Choroid plexus epithelial cell (primary cell): ENCODE data around the gene IL11.
"Not testable (repeated sequence)": the region's sequence is repeated elsewhere in the genome, so short reads cannot be mapped to it uniquely, and the experiment has no call there.

Experiments
- DNase-seq: peaks from one replicate; pipeline ENCODE4 v3.0.0-alpha.2; 2010; ENCODE audit warnings: low read depth
- H3K4me3 ChIP-seq: 2 replicates; pipeline ENCODE4 v1.5.1; 2011; ENCODE audit warnings: low read depth, mild to moderate bottlenecking, control low read depth, low read length, moderate library complexity
- TF ChIP-seq, protein P1 (sequence below): conservative IDR thresholded peaks from 2 replicates; pipeline ENCODE4 v1.5.1; 2011; ENCODE audit warnings: low read depth, mild to moderate bottlenecking, control low read depth, inconsistent platforms, low read length, moderate library complexity

The IL11 gene

DNA sequence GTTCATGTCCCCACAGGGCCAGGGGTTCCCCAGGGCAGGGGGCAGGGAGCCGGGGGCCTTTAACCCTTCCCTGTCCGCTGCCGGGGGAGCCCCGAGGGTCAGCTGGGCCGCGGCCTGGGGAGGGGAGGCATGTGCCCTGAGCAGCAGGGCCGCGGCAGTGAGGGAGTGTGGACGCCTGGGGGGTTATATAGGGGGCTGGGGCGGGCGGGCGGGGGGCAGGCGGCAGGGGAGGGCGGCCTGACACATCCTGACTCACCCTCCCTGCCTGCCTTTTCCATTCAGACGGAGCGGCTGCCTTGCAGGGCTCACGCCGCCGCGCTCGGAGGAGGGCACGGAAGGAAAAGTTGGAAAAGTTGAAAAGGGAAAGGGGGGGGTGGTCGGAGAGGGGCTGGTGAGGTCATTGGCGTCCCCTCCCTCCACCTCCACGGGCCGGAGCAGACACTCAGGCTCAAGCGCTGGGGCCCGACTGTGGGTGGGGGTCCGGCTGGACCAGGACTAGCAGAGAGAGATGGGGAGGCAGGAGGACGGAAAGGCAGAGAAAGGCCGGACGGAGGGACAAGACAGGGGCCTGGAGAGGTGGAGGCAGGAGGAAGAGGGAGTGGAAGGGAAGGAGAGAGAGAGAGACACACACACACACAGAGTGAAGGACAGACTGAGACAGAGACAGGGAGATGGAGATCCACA, at the start of gene IL11:
TSS of gene IL11 (minus strand) at position 159 of the 684 bp plus-strand sequence. CDS start at position 6, 153 bp downstream.
- H3K4me3 ChIP-seq, result peak within 1 kb of the TSS; percentile 65
- TF ChIP-seq, protein P1, sequence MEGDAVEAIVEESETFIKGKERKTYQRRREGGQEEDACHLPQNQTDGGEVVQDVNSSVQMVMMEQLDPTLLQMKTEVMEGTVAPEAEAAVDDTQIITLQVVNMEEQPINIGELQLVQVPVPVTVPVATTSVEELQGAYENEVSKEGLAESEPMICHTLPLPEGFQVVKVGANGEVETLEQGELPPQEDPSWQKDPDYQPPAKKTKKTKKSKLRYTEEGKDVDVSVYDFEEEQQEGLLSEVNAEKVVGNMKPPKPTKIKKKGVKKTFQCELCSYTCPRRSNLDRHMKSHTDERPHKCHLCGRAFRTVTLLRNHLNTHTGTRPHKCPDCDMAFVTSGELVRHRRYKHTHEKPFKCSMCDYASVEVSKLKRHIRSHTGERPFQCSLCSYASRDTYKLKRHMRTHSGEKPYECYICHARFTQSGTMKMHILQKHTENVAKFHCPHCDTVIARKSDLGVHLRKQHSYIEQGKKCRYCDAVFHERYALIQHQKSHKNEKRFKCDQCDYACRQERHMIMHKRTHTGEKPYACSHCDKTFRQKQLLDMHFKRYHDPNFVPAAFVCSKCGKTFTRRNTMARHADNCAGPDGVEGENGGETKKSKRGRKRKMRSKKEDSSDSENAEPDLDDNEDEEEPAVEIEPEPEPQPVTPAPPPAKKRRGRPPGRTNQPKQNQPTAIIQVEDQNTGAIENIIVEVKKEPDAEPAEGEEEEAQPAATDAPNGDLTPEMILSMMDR, result no peak
- DNase-seq, result no peak

DNA sequence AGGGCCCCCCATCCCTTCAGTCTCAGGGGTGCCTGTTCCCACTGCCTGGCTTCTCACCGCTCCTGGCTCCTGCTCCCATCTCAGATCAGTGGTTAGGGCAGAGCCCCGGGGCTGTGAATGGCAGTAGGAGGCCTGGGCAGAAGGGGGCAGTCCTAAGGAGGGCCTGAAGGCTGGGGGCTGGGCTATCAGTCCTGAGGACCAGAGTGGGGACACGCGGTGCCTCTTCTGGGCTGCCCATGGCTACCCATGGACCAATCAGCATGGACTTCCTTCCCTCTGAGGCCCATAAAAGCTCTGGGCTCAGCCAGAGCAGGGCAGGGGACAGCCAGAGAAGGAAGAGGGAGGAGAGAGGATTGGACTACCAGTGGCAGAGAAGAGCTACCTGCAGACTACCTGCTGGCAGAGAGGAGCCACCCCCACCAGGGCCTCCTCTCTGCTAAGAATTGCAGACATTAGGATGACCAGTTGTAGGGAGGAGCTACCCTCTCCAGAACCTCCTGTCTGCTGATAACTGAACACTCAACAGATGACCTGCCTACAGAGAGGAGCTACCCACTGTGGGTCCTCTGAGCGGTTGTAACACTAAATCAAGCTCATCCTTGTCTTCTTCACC, 49.5 kb upstream of the IL11 start:
- H3K4me3 ChIP-seq, result no peak overlapping the region
- no peak for DNase-seq
- TF ChIP-seq, protein P1, result no peak

DNA sequence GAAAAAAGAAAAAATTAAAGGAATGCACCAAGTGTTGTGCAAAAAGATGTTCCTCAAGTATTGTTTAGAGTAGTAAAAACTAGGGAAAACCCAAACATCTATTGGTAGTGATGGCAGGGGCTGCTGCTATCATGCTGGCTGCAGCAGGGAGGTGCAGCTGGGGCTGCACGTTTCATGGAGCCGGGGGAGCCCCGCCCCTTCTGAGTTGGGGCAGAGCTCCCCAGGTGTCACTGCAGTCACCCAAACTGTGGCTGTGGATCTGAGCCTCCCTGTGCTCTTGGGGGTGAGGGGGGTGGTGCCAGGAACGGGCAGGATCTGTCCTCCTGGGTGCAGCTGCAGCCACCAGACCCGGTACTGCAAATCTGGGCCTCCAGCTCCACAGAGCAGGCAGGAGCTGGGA, 48.8 kb upstream of the IL11 start:
- no peak for DNase-seq
- TF ChIP-seq, protein P1, result no peak
- H3K4me3 ChIP-seq, result no peak overlapping the region

DNA sequence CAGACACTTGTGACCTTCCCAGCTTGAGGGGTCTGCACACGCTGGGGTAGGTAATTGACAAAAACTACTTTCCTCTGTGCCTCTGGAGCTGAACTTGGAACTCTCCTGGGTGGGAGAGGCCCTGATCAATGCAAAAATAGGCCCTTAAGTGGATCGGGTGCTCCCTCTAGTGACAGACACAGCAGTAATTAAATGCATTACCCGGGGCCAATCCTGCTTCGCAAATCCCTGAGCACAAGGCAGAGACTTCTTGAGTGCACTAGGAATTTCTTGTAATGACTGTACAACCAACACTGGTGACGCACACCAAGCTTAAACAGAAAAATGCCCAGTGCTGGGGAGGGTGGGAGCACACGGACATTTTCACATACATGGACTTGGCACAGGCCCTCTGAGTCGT, 47.9 kb upstream of the IL11 start:
- DNase-seq, result peak; percentile 92

DNA sequence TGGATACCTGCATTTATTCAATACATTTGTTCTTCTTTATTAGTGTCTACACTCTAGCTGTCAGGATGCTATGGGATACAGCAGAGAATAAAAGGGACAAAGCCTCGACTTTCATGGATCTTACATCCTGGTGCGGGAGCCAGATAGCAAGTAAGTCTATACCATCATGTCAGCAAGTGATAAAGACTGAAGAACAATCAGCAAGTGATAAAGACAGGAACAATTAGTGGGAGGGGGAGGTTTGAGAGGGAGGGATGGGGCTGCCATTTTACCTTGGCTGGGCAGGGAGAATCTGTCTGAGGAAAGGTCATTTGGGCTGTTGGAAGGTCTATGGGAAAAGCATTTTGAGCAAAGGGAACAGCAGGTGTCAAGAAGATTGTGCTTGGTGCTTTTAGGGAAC, 39.9 kb upstream of the IL11 start:
- no peak overlapping the region for H3K4me3 ChIP-seq
- DNase-seq, result no peak
- TF ChIP-seq, protein P1, result no peak

More for the DNA sequence above, 47.9 kb upstream of the IL11 start:
- TF ChIP-seq, protein P1, result peak; percentile 91
- H3K4me3 ChIP-seq, result no peak overlapping the region

DNA sequence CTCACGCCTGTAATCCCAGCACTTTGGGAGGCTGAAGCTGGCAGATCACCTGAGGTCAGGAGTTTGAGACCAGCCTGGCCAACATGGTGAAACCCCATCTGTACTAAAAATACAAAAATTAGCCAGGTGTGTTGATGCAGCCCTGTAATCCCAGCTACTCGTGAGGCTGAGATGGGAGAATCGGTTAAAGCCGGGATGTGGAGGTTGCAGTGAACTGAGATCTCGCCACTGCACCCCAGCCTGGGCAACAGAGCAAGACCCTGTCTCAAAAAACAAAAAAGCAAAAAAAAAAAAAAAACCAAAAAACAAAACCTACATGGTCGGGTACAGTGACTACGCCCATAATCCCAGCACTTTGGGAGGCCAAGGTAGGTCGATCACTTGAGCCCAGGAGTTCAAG, 38.9 kb upstream of the IL11 start:
- not testable (repeated sequence) for H3K4me3 ChIP-seq, DNase-seq

DNA sequence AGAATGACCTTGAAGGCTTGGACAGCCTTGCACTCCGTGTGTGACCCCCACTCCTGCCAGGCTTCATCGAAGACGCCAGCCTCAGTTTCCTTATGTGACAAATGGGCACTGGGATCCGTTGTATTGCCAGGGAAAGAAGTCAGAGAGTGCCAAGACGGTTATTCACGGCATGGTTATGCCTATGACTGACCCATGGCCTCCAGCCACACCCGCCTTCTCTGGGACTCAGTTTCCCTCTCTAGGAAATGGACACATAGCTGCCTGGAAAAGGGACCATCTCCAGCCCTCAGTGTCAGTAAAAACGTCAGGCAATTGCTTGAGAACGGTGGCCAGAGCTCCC, 38.2 kb upstream of the IL11 start:
- TF ChIP-seq, protein P1, result no peak
- H3K4me3 ChIP-seq, result peak overlapping the region; percentile 60
- DNase-seq, result no peak
